Stimulated activated CD8-positive, alpha-beta memory T cell treated with anti-CD3 and anti-CD28 coated beads, Interleukin-12 subunit alpha, Interleukin-12 subunit beta, amount 100 ng/mL, for 4 hours (primary cell): ENCODE results near the gene KCNQ1.

Source experiments
- DNase-seq: peaks from one replicate; pipeline ENCODE4 v3.0.0-alpha.2; 2020; ENCODE audit warnings: low read depth

The KCNQ1 gene

GRCh38 chr11:2808850-2809846 is 364.3 kb downstream of the KCNQ1 start:
- no peak for DNase-seq

DNA sequence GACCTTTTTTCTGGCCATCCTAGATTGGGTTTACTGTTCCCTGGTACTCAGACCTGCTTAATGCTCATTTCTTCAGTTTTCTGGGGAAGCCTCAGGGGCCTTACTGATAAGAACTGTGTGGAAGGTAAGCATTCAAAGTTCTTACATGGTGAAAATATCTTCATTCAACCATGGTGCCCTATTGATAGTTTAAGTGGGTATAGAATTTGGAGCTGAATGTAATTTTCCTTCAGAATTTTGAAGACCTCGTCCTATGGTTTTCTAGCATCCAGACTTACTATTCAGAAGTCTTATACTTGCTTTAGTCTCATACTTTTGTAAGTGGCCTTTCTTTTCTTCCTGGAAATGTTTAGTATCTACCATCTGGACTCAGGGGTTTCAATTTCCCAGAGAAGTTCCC is 365.0 kb downstream of the KCNQ1 start:
- no peak for DNase-seq

DNA sequence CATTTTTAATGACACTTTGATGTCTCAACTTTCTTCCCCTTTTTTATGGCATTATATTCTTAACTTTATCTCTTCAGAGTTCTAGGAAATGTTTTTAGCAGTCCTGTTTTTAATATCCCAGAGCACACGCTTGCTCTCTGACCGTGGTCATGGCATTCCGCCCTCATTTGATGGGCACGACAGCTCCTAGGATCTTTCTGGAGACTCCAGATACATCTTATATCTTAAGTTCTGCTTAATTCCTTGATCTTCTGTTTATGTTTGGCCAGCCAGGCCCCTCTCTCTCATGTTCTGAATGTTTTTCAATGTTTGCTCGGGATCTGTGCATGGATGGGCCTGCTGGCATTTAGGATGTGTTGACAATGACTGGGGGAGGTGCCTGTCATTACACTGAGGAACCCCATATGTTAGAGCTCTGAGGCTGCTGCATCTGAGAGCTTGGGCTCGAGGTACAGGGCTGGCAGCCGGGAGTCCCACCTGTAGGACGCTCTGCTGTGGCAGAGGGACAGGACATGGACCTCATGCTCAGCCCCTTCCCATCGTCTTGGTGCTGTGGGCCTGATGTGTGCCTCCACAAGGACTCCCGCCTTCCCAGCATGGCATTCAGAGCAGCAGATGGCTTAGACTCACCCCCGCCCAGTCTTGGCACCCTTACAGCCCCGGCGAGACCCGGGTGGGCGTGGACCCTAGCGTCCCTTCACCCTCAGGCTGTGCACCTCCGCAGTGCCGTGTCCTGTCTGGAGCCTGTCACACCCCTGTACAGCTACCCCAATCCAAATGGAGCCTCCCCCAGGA is 365.8 kb downstream of the KCNQ1 start:
- DNase-seq: no peak

DNA sequence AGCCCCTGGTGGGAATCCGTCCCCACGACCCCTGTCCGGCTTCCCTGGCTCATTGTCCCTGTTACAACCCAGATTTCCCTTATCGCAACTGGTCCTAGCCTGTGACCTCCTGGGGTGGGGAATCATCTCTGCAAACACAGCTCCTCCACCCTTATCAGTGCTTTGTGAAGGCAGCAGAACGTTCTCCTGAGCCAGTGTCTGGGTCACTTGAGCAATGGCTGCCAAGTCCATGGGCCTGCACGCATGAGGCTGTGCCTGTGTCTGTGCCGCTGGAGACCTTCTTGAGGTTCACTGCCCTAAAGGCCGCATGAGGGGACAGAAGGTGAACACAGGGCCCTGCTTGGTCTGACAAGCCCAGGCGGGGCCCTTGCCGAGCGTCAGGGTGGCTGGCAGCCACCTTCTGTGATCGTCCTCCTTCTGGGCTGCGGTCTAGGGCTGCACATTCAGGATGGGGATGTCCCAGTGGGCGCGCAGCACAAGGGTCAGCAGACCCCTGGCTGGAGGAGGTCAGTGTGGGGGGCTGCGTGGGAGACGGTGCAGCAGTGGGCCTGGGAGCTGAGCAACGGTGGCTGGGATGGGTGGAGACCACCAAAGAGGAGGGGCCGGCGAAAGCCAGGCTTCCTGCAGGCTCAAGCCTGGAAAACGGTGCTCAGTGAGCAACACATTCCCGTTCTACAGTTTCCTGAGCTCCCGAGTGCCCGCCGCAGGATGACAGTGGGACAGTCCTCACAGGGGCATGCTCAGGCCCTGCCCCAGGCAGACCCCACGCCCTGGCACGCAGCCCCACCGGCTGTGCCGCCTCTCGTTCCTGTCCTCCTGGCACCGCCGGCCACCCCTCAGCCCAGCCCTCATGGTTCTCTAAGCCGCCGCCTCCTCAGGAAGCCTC is 366.6 kb downstream of the KCNQ1 start:
- no peak for DNase-seq

- no peak for DNase-seq
These were observed 367.7 kb downstream of the KCNQ1 start for GRCh38 chr11:2812371-2812991.

DNA sequence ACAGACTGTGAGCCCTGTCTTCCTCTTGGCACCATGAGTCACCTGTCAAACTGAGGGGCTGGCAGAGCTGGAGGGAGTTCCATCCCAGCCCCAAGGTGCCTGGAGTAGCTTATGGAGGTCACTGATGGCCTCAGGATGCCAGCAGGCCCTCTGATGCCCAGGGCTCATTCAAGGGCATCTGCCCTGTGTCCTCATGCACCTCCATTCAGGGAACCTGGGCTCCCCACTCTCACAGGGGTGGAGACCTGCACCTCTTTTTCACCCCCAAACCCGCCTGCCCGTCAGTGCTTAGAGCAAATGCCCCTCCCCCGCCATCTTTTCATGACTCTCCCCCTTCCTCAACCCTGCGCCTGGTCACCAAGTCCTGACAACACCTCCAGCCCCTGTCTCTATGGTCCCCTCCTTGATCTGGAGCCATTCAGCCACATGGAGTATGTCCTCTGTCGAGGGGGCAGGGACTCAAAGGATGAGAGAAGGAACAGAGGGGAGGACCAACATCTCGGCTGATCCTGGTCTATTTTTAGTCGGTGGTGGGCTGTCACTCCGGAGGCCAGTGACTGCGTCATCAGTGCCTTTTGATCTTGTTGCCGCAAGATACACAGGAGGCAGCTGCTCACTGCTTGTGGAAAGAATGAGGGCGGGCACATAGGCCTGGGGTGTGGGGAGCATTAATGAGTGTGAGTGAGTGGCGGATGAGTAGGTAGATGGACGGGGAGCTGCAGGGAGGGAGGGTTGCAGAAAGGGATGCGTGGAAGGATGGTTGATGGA is 368.5 kb downstream of the KCNQ1 start:
- no peak for DNase-seq

DNA sequence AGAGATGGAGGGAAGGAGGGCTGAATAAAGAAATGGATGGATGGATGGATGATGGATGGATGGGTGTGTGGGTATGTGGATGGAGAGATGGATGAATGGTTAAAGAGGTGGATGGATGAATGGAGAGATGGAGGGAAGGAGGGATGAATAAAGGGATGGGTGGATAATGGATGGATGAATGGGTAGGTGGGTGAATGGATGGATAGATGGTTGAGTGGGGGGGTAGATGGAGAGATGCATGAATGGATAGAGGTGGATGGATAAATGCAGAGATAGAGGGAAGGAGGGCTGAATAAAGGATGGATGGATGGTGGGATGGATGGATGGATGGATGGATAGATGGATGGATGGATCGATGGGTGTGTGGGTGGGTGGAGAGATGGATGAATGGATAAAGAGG is 369.2 kb downstream of the KCNQ1 start:
- no peak for DNase-seq

GRCh38 chr11:2814751-2815150 is 369.9 kb downstream of the KCNQ1 start:
- no peak for DNase-seq

GRCh38 chr11:2815762-2816496 is 371.1 kb downstream of the KCNQ1 start:
- no peak for DNase-seq

DNA sequence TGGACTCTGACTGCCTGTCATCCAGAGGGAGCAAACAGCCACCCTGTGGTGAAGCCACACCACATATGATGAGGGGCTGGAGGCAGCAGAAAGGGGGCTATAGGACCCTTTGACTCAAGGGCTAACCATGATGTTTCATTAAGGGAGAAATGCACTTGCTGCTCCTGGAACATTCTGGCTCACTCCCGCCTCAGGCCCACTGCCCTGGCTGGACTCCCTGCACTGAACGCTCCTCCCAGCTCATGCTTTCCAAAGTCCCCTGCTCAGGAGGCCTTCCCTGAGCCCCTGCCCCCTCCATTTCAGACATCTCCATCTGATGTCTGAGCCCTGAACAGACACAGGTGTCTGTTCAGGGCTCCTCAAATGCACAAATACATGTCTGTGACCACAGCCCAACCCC is 371.7 kb downstream of the KCNQ1 start:
- DNase-seq: no peak

DNA sequence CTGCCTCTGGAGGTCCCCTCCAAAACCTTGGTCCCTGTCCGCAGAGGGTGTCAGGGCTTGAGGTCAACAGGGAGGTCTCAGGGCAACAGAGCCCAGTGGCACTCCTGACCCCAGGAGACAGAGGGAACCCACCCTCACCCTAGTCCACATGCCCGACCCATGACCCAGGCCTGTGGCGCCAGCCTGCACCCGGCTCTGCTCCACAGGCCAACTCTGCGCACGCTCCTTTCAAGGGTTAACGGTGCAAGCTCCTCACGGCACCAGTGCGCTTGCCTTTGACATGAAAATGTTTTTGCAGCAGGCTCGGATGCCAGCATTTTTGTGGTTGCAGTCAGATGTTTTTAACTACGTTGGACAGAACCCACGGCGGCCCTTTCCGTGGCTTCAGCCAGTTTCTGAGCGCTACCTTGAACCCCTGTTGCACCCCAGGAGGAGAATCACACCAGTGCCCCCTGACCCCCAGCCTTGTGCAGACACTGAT is 372.2 kb downstream of the KCNQ1 start:
- DNase-seq: no peak

DNA sequence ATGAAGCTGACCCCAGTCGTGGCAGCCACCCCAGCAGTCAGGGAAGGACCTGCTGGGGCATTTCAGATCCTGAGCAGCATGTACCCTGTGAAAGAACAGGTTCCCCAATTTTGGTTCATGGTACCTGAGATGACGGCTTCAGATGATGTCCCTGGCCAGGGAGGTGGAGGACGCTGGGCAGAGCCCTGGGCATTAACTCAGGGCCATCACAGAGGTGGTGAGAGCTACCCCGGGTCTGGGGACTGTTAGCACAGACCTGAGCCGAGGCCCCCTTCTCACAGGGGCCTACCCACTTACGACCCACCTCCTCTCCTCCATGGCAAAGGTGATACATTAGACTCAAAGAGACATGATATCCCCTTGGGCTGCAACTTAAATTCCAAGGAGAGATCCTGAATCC is 372.6 kb downstream of the KCNQ1 start:
- no peak for DNase-seq

DNA sequence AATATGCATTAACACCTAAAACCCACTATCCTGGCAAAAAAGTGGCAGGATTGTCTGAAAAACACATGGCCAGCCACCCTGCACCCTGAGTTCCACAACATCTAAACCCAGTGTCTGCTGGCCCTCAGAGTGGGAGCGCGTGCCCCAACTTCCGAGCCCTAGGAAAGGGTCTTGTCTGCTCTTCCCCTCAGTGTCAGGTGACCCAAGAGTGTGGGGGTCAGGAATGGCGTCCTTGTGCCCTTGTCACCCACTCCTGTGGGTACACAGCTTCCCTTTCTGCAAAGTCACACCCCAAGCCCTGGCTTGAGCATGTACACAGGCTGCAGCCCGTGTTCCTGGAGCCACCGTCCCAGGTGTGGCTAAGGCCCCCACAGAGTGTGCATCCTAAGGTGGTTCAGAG is 373.2 kb downstream of the KCNQ1 start:
- DNase-seq: no peak

DNA sequence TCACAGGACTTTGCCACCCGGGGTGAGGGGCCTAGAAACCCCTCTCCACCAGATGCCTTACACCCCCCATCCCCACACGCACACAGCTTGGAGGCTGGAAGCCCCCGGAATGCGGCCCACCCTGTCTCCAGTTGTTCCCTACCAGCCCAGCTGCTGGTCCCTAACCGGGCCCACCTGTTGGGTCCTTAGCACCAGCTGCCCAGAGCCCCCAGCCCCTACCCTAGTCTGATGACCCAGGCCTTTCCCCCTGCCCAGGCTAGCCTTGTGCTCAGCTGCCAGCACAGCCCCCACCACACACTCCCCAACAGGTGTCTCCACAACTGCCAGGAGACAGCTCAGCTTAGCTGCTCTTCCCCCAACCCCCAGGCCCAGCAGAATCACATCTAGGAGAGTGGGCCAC is 373.7 kb downstream of the KCNQ1 start:
- DNase-seq: no peak

DNA sequence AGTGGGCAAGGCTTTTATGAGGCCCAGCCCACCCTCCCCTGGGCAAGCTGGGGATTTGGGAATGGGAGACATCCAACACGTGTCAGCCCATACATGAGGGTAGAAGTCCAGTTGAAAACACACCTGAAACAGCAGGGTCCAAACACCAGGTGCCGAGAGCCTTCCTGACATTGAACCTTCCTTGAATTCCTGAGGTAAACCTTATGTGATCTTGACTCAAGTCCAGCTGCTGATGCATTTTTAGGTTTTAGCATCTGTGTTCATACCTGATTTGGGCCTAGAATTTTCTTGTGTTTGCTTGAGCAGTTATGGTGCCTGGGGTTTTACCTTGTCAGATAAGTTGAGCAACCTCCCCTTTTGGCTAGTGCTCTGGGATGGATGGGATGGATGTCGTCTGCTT is 374.5 kb downstream of the KCNQ1 start:
- DNase-seq: no peak

DNA sequence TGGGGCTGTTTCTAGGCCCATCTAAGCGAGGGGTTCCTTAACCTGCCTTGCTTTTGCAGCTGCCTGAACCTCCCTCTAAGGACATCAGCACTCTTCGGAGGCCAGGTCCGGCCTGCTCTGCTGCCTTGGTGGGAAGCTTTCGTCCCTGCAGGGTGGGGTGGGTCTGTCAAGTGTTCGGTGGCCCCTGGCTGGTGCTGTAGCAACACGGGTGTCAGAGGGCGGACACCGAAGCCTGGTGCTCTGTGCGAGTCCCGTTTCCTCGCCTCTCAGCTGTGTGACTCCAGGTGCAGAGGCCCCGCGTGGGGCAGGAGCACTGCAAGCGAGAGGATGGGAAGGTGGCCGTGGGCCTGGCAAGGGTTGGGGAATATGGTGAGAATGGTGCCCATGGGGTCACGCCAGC is 376.2 kb downstream of the KCNQ1 start:
- DNase-seq: no peak

GRCh38 chr11:2821891-2822290 is 377.1 kb downstream of the KCNQ1 start:
- DNase-seq: no peak

DNA sequence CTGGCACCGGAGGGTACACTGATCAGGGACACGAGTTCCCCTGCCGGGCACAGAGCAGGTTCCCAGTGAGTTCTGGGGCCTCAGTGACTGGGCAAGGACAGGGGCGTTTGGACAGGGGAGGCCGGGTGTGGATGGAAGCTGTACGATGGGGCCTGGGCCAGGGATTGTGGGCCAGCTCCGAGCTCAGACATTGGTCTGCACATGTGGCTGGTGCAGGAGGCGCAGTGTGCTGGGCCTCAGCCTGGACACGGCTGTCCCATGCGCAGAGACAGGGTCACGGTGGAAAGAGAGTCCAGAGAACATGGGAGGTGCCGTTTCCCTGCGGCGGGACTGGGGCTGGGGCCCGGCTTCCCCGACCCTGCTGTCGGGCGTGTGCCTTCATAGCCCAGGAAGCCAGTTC is 380.0 kb downstream of the KCNQ1 start:
- no peak for DNase-seq

DNA sequence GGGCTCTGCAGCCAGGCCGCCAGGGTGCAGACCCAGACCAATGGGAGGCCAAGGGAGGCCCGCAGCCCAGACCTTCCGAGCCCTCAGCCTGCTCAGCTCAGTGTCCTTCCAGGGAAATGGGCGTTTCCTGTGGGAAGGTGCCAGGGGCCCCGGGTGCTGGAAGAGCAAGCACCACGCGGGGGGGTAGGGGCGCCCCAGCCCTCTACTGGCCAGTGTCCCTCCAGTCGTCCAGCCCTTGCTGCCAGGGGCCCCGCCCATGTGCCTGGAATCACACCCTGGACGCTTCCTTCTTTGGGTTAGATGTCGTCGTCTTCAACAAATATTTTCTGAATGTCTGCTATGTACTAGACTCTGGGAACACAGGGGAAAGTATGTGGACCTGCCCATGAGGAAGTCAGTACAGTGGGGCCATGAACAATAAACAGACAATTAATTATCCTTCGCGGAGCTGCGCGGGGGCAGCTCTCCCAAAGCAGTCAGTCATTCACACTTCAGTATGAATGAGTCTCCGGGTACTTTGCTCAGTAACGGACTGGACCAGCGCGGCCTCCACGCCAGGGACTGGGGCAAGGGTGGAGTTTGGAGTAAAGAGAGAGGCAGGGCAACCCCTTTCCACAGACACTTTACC is 380.6 kb downstream of the KCNQ1 start:
- DNase-seq: no peak
